Islet precursor cell (in vitro differentiated cells): Measurements from ENCODE around the gene RBM10.
A peak's percentile ranks its signal among the peaks of the same experiment; 100 is the strongest.

ENCODE experiments used
- DNase-seq: peaks from one replicate; pipeline ENCODE4 v3.0.0-alpha.2; 2018

Gene RBM10

GRCh38 chrX:47151435-47151834 is 6.4 kb downstream of the RBM10 start:
- no peak for DNase-seq

- DNase-seq: no peak
Observed at GRCh38 chrX:47156611-47157520, 11.8 kb downstream of the RBM10 start.

- no peak for DNase-seq
Observed at GRCh38 chrX:47158131-47158530, 13.1 kb downstream of the RBM10 start.

- no peak for DNase-seq
Observed at GRCh38 chrX:47158781-47159180, 13.8 kb downstream of the RBM10 start.

GRCh38 chrX:47160781-47161180 is 15.8 kb downstream of the RBM10 start:
- peak; percentile 18 for DNase-seq

GRCh38 chrX:47162927-47163583 is 18.0 kb downstream of the RBM10 start:
- no peak for DNase-seq

GRCh38 chrX:47164420-47164819 is 19.4 kb downstream of the RBM10 start:
- DNase-seq: no peak

- DNase-seq: no peak
Observed at GRCh38 chrX:47166126-47166525, 21.1 kb downstream of the RBM10 start.

- DNase-seq: peak; percentile 15
Observed at GRCh38 chrX:47168495-47169073, 23.6 kb downstream of the RBM10 start.

GRCh38 chrX:47169273-47169672 is 24.3 kb downstream of the RBM10 start:
- peak; percentile 43 for DNase-seq

GRCh38 chrX:47169726-47170515 is 24.9 kb downstream of the RBM10 start:
- peak; percentile 49 for DNase-seq

- peak; percentile 32 for DNase-seq
Observed at GRCh38 chrX:47170861-47171692, 26.1 kb downstream of the RBM10 start.

GRCh38 chrX:47171996-47172395 is 27.0 kb downstream of the RBM10 start:
- peak; percentile 19 for DNase-seq

GRCh38 chrX:47172549-47172948 is 27.5 kb downstream of the RBM10 start:
- no peak for DNase-seq

- DNase-seq: peak; percentile 22
Observed at GRCh38 chrX:47172971-47173792, 28.2 kb downstream of the RBM10 start.

- DNase-seq: peak; percentile 35
Observed at GRCh38 chrX:47174376-47174775, 29.4 kb downstream of the RBM10 start.

- DNase-seq: peak; percentile 32
Observed at GRCh38 chrX:47174846-47175587, 30.0 kb downstream of the RBM10 start.

- no peak for DNase-seq
Observed at GRCh38 chrX:47175588-47175980, 30.6 kb downstream of the RBM10 start.

GRCh38 chrX:47176101-47176740 is 31.2 kb downstream of the RBM10 start:
- DNase-seq: peak; percentile 29

- DNase-seq: peak; percentile 20
Observed at GRCh38 chrX:47177079-47177478, 32.1 kb downstream of the RBM10 start.
